HepG2 (cell line): ENCODE measurements around the gene C2orf49. TPM values are rescaled to one million over a fixed set of nuclear protein-coding genes. Genes with fewer than 3 reads are reported as not detected.

Source experiments
- BCL6 ChIP-seq: IDR thresholded peaks from 2 replicates; pipeline ENCODE4 v1.6.1; 2016; ENCODE audit warnings: missing genetic modification reagents, missing compliant biosample characterization
- BHLHE40 ChIP-seq: IDR thresholded peaks from 2 replicates; pipeline ENCODE4 v1.6.1; 2011; ENCODE audit warnings: low read length, improper control_type of control experiment
- CHCHD3 ChIP-seq: sonication (generic); formaldehyde crosslinking; IDR thresholded peaks from 2 replicates; pipeline ENCODE4 v1.8.0; 2022; ENCODE audit warnings: mild to moderate bottlenecking, missing genetic modification reagents, moderate library complexity
- GPN1 ChIP-seq: sonication (generic); formaldehyde crosslinking; IDR thresholded peaks from 2 replicates; pipeline ENCODE4 v1.5.1; 2020; ENCODE audit warnings: missing genetic modification reagents, borderline replicate concordance
- MYNN ChIP-seq: sonication (generic); formaldehyde crosslinking; IDR thresholded peaks from 2 replicates; pipeline ENCODE4 v1.4.0; 2020; ENCODE audit warnings: mild to moderate bottlenecking, low read depth, missing genetic modification reagents
- PITX1 ChIP-seq: sonication (generic); formaldehyde crosslinking; IDR thresholded peaks from 2 replicates; pipeline ENCODE4 v1.5.1; 2020; ENCODE audit warnings: mild to moderate bottlenecking, missing genetic modification reagents
- SP4 ChIP-seq: sonication (generic); formaldehyde crosslinking; IDR thresholded peaks from 2 replicates; pipeline ENCODE4 v1.8.1; 2023; ENCODE audit warnings: mild to moderate bottlenecking, missing genetic modification reagents
- ZBTB7A ChIP-seq: sonication (generic); formaldehyde crosslinking; IDR thresholded peaks from 2 replicates; pipeline ENCODE4 v1.8.0; 2022; ENCODE audit warnings: mild to moderate bottlenecking, missing genetic modification reagents
- ZC3H13 ChIP-seq: sonication (generic); formaldehyde crosslinking; IDR thresholded peaks from 2 replicates; pipeline ENCODE4 v1.8.1; 2023; ENCODE audit warnings: mild to moderate bottlenecking, missing genetic modification reagents, moderate library complexity
- ZMYM3 ChIP-seq: sonication (generic); formaldehyde crosslinking; IDR thresholded peaks from 2 replicates; pipeline ENCODE4 v1.5.1; 2020; ENCODE audit warnings: mild to moderate bottlenecking, missing genetic modification reagents
- ZNF274 ChIP-seq: sonication (generic); formaldehyde crosslinking; IDR thresholded peaks from 2 replicates; pipeline ENCODE4 v1.5.1; 2020; ENCODE audit warnings: mild to moderate bottlenecking, missing genetic modification reagents
- ZNF552 ChIP-seq: sonication (generic); formaldehyde crosslinking; IDR thresholded peaks from 2 replicates; pipeline ENCODE4 v1.9.0; 2022; ENCODE audit warnings: missing genetic modification reagents, mild to moderate bottlenecking, borderline replicate concordance
- ZSCAN30 ChIP-seq: sonication (generic); formaldehyde crosslinking; IDR thresholded peaks from 2 replicates; pipeline ENCODE4 v1.5.0; 2020; ENCODE audit warnings: mild to moderate bottlenecking, missing genetic modification reagents
- polyA plus RNA-seq, 8 experiments: library from polyadenylated mRNA; depleted of rRNA in 3 of 8; stranded (reverse) in 7 of 8; unstranded in 1 of 8; fragments of >200 nt; fragmentation: Illumina TruSeq in 4 of 8; extraction: Trizol in 4 of 8; gene quantifications; 2 replicates each; pipeline versions ENCODE4 v1.2.1 to v1.2.3, GENCODE V29; 2011 to 2016; ENCODE audit warnings: low read depth in 4 of 8, missing spikeins in 1 of 8, mixed read lengths in 1 of 8; ENCODE audit not compliant: insufficient read depth in 1 of 8
- total RNA-seq, 5 experiments: library from RNA; depleted of rRNA; stranded (reverse); fragments of >200 nt; fragmentation: Illumina TruSeq; extraction: Trizol; gene quantifications; 2 replicates each; pipeline ENCODE4 v1.2.3, GENCODE V29; 2016; ENCODE audit warnings: low read depth in 1 of 5
- TF ChIP-seq, protein P1 (sequence below), 2 experiments: sonication (generic) in 1 of 2; formaldehyde crosslinking in 1 of 2; IDR thresholded peaks; 2 replicates each; pipeline versions ENCODE4 v1.5.1 to v1.6.1; 2011 to 2020; ENCODE audit warnings: borderline replicate concordance in 1 of 2, low read depth in 1 of 2, low read length in 1 of 2, mild to moderate bottlenecking in 1 of 2, missing genetic modification reagents in 1 of 2, moderate library complexity in 1 of 2
- TF ChIP-seq, protein P2 (sequence below): sonication (generic); formaldehyde crosslinking; IDR thresholded peaks from 2 replicates; pipeline ENCODE4 v1.4.0; 2020; ENCODE audit warnings: missing genetic modification reagents, borderline replicate concordance
- TF ChIP-seq, protein P3 (sequence below): IDR thresholded peaks from 2 replicates; pipeline ENCODE4 v1.6.1; 2012; ENCODE audit warnings: low read length, improper control_type of control experiment
- TF ChIP-seq, protein P4 (sequence below): IDR thresholded peaks from 2 replicates; pipeline ENCODE4 v1.6.1; 2012; ENCODE audit warnings: inconsistent platforms

C2orf49 gene
- total and polyA plus RNA-seq, 2 of the 13 experiments (the other 11 are each of a cell fraction or from before 2014, with no cell fraction given) = 24.7 to 28.8 TPM

DNA sequence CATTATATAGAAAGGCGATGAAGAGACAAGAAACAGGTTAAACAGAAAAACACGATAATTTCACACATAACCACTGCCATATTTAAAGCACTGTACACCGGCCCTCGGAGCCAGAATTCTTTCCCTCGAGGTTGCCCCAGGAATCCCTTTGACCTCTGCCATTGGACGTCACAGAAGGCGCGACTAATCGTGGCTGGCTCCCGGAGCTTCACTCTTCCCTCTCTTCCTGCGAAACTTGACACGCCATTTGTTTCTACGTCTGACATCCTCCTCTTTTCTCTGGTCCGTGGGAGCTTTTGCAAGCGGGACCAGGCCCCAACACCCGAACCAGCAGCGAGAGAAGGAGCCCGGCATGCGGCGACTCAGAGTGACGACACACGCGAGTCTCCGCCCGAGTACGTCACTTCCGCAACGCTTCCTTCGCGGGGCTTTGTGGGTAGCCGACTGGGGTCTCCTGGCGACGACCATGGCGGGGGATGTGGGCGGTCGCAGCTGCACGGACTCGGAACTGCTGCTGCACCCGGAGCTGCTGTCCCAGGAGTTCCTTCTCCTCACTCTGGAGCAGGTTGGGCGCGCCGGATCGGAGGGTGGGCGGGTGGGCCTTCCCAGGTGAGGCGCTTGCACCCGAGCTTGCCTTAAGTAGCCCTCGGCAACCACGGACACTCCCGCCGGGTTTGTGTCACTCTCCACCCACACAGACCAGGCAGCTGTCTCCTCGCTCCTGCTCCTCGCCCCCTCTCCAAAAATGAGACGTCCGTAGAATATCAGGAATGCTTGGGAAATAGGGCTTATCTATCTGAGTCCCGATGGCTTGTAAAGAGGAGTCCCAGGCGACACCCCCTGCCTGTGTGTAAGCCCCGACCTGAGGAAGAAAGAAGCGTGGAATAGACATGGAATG, at the start of gene C2orf49 (continued):
- TF ChIP-seq SP4 (CRISPR knock-in tag) = peak; percentile 90
- TF ChIP-seq, protein P1, sequence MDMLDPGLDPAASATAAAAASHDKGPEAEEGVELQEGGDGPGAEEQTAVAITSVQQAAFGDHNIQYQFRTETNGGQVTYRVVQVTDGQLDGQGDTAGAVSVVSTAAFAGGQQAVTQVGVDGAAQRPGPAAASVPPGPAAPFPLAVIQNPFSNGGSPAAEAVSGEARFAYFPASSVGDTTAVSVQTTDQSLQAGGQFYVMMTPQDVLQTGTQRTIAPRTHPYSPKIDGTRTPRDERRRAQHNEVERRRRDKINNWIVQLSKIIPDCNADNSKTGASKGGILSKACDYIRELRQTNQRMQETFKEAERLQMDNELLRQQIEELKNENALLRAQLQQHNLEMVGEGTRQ (IDR thresholded peaks at IDR 0.05; ENCODE audit: low read depth, low read length) = no peak
- TF ChIP-seq, protein P1 (CRISPR knock-in tag; IDR thresholded peaks at IDR 0.05; ENCODE audit: borderline replicate concordance) = no peak
- TF ChIP-seq, protein P2, sequence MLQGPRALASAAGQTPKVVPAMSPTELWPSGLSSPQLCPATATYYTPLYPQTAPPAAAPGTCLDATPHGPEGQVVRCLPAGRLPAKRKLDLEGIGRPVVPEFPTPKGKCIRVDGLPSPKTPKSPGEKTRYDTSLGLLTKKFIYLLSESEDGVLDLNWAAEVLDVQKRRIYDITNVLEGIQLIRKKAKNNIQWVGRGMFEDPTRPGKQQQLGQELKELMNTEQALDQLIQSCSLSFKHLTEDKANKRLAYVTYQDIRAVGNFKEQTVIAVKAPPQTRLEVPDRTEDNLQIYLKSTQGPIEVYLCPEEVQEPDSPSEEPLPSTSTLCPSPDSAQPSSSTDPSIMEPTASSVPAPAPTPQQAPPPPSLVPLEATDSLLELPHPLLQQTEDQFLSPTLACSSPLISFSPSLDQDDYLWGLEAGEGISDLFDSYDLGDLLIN (CRISPR knock-in tag) = no peak
- no peak; the same call in 1 of the 2 replicates for TF ChIP-seq ZMYM3 (CRISPR knock-in tag)
- TF ChIP-seq ZC3H13 = no peak
- TF ChIP-seq CHCHD3 (CRISPR knock-in tag) = no peak
- TF ChIP-seq, protein P3, sequence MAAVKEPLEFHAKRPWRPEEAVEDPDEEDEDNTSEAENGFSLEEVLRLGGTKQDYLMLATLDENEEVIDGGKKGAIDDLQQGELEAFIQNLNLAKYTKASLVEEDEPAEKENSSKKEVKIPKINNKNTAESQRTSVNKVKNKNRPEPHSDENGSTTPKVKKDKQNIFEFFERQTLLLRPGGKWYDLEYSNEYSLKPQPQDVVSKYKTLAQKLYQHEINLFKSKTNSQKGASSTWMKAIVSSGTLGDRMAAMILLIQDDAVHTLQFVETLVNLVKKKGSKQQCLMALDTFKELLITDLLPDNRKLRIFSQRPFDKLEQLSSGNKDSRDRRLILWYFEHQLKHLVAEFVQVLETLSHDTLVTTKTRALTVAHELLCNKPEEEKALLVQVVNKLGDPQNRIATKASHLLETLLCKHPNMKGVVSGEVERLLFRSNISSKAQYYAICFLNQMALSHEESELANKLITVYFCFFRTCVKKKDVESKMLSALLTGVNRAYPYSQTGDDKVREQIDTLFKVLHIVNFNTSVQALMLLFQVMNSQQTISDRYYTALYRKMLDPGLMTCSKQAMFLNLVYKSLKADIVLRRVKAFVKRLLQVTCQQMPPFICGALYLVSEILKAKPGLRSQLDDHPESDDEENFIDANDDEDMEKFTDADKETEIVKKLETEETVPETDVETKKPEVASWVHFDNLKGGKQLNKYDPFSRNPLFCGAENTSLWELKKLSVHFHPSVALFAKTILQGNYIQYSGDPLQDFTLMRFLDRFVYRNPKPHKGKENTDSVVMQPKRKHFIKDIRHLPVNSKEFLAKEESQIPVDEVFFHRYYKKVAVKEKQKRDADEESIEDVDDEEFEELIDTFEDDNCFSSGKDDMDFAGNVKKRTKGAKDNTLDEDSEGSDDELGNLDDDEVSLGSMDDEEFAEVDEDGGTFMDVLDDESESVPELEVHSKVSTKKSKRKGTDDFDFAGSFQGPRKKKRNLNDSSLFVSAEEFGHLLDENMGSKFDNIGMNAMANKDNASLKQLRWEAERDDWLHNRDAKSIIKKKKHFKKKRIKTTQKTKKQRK = no peak
- TF ChIP-seq, protein P4, sequence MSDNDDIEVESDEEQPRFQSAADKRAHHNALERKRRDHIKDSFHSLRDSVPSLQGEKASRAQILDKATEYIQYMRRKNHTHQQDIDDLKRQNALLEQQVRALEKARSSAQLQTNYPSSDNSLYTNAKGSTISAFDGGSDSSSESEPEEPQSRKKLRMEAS = peak; percentile 82
- peak; percentile 72; the same call in 1 of the 2 replicates for TF ChIP-seq ZBTB7A (CRISPR knock-in tag)
- no peak for TF ChIP-seq ZSCAN30 (CRISPR knock-in tag)
- TF ChIP-seq BHLHE40 = peak; percentile 53
- 0 out of 2 replicates have a peak, but pooled peaks have one; percentile 12 for TF ChIP-seq ZNF552 (CRISPR knock-in tag)
- no peak; the same call in none of the 2 replicates for TF ChIP-seq BCL6 (CRISPR knock-in tag)
- no peak for TF ChIP-seq GPN1
- TF ChIP-seq PITX1 = peak; percentile 84; the same call in 1 of the 2 replicates
- TF ChIP-seq MYNN (CRISPR knock-in tag) = peak; percentile 27; the same call in 1 of the 2 replicates
- peak; percentile 88 for TF ChIP-seq ZNF274
